T-helper 1 cell treated with Interleukin-12 subunit alpha and Interleukin-12 subunit beta and Interleukin-4 antibody, amounts not matched to agents 30 μg/mL and 1 μg/mL, for 36 hours (primary cell): ENCODE measurements around the gene ARHGEF3.

Experiments used
- H3K27ac Mint-ChIP-seq: one replicate; pipeline ENCODE4 v1.8.0; 2021; ENCODE audit warnings: mild to moderate bottlenecking, mixed read lengths
- H3K27me3 Mint-ChIP-seq: one replicate; pipeline ENCODE4 v1.8.0; 2021; ENCODE audit warnings: low read depth, mixed read lengths
- H3K36me3 Mint-ChIP-seq: one replicate; pipeline ENCODE4 v1.8.0; 2021; ENCODE audit warnings: low read depth, mixed read lengths
- H3K4me1 Mint-ChIP-seq: one replicate; pipeline ENCODE4 v1.8.0; 2021; ENCODE audit warnings: low read depth, mixed read lengths
- H3K4me3 Mint-ChIP-seq: one replicate; pipeline ENCODE4 v1.8.0; 2021; ENCODE audit warnings: mild to moderate bottlenecking, moderate library complexity, mixed read lengths
- H3K9me3 Mint-ChIP-seq: one replicate; pipeline ENCODE4 v1.8.0; 2021; ENCODE audit warnings: mixed read lengths

ARHGEF3 gene

GRCh38 chr3:56688191-56688590, 113.6 kb downstream of the ARHGEF3 start:
- H3K27ac Mint-ChIP-seq, result no peak overlapping the region

GRCh38 chr3:56684029-56684428, 117.7 kb downstream of the ARHGEF3 start:
- H3K36me3 Mint-ChIP-seq, result peaks cover 32% of the 10 kb centered on the region
- peaks cover 9% of the 10 kb centered on the region for H3K9me3 Mint-ChIP-seq
- H3K27ac Mint-ChIP-seq, result peak overlapping the region; percentile 72
- peaks cover 26% of the 10 kb centered on the region for H3K4me1 Mint-ChIP-seq
- peak overlapping the region; percentile 65 for H3K4me3 Mint-ChIP-seq
- H3K27me3 Mint-ChIP-seq, result no peaks in the 10 kb centered on the region

More at GRCh38 chr3:56688191-56688590, 113.6 kb downstream of the ARHGEF3 start:
- Mint-ChIP-seq H3K9me3 (peaks cover 9% of the 10 kb centered on the region), H3K36me3 (peaks cover 9% of the 10 kb centered on the region), H3K27me3 (no peaks in the 10 kb centered on the region), H3K4me1 (peaks cover 11% of the 10 kb centered on the region), H3K4me3 (no peak overlapping the region)

- peaks cover 36% of the 10 kb centered on the region for H3K36me3 Mint-ChIP-seq
- H3K4me1 Mint-ChIP-seq, result peaks cover 27% of the 10 kb centered on the region
- peaks cover 9% of the 10 kb centered on the region for H3K9me3 Mint-ChIP-seq
- peak within 1 kb of the TSS; percentile 96 for H3K27ac Mint-ChIP-seq
- no peaks in the 10 kb centered on the region for H3K27me3 Mint-ChIP-seq
- H3K4me3 Mint-ChIP-seq, result peak within 1 kb of the TSS; percentile 95
Measured at GRCh38 chr3:56683122-56683817, 118.5 kb downstream of the ARHGEF3 start, which contains the start of gene TASOR. TASOR (minus strand) TSS chr3:56683265; CDS start chr3:56683006, 259 bp downstream.

GRCh38 chr3:56682462-56683121, 119.2 kb downstream of the ARHGEF3 start:
- Mint-ChIP-seq H3K36me3 (peaks cover 39% of the 10 kb centered on the region), H3K27me3 (no peaks in the 10 kb centered on the region), H3K27ac (peak overlapping the region; percentile 96), H3K4me1 (peaks cover 31% of the 10 kb centered on the region), H3K4me3 (peak overlapping the region; percentile 95), H3K9me3 (peaks cover 9% of the 10 kb centered on the region)

- Mint-ChIP-seq H3K9me3 (peaks cover 9% of the 10 kb centered on the region), H3K27ac (peak overlapping the region; percentile 96), H3K36me3 (peaks cover 42% of the 10 kb centered on the region), H3K4me1 (peaks cover 36% of the 10 kb centered on the region), H3K4me3 (peak overlapping the region; percentile 95), H3K27me3 (no peaks in the 10 kb centered on the region)
Measured at GRCh38 chr3:56681984-56682461, 119.7 kb downstream of the ARHGEF3 start.

GRCh38 chr3:56680054-56680580, 121.6 kb downstream of the ARHGEF3 start:
- peaks cover 9% of the 10 kb centered on the region for H3K9me3 Mint-ChIP-seq
- peaks cover 44% of the 10 kb centered on the region for H3K36me3 Mint-ChIP-seq
- H3K4me1 Mint-ChIP-seq, result peaks cover 37% of the 10 kb centered on the region
- H3K4me3 Mint-ChIP-seq, result peak overlapping the region; percentile 10
- no peak overlapping the region for H3K27ac Mint-ChIP-seq
- H3K27me3 Mint-ChIP-seq, result no peaks in the 10 kb centered on the region
